Measurements from ENCODE around the gene STPG4. TPM values are rescaled to one million over a fixed set of nuclear protein-coding genes. Genes with fewer than 3 reads are reported as not detected.

The STPG4 gene
- total RNA-seq, 4 donors from 2014 or later: not detected

DNA sequence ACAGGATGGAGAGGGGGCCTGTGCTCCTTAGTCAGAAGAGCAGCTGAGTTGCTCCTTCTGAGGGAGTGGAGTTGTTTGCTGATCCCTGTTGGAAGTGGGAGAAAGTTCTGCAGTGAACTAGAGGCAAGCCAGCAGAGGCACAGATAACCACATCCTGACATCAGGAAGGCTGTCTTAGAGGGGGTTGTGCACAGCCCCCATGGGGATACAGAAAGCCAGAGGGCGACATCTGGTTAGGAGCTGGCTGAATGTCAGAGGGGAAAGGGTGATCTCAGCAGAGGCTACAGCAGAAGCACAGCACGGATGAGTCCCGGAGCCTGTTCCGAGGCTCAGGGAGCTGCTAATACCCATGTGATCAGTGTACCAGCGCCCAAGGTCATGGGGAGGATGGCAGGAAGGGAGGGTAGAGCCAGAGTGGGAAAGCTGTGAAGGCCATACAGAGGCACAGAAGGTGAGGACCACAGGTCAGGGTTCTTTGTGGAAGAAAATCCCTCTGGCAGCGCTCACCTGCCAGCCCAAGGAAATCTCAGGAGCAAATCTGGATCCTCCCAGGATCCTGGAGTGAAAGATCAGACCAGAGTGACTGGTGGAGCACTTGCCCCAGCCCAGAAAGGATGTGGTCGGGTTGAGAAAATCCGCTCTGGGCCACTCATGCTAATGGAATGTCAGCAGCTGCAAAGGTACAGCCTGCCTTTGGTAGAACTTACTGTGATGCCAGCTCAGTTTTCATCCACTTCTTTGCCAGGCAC lies 111.8 kb downstream of the STPG4 start:
- TF ChIP-seq, protein P1, sequence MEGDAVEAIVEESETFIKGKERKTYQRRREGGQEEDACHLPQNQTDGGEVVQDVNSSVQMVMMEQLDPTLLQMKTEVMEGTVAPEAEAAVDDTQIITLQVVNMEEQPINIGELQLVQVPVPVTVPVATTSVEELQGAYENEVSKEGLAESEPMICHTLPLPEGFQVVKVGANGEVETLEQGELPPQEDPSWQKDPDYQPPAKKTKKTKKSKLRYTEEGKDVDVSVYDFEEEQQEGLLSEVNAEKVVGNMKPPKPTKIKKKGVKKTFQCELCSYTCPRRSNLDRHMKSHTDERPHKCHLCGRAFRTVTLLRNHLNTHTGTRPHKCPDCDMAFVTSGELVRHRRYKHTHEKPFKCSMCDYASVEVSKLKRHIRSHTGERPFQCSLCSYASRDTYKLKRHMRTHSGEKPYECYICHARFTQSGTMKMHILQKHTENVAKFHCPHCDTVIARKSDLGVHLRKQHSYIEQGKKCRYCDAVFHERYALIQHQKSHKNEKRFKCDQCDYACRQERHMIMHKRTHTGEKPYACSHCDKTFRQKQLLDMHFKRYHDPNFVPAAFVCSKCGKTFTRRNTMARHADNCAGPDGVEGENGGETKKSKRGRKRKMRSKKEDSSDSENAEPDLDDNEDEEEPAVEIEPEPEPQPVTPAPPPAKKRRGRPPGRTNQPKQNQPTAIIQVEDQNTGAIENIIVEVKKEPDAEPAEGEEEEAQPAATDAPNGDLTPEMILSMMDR (IDR thresholded peaks at IDR 0.05; ENCODE audit: low read depth): no peak

DNA sequence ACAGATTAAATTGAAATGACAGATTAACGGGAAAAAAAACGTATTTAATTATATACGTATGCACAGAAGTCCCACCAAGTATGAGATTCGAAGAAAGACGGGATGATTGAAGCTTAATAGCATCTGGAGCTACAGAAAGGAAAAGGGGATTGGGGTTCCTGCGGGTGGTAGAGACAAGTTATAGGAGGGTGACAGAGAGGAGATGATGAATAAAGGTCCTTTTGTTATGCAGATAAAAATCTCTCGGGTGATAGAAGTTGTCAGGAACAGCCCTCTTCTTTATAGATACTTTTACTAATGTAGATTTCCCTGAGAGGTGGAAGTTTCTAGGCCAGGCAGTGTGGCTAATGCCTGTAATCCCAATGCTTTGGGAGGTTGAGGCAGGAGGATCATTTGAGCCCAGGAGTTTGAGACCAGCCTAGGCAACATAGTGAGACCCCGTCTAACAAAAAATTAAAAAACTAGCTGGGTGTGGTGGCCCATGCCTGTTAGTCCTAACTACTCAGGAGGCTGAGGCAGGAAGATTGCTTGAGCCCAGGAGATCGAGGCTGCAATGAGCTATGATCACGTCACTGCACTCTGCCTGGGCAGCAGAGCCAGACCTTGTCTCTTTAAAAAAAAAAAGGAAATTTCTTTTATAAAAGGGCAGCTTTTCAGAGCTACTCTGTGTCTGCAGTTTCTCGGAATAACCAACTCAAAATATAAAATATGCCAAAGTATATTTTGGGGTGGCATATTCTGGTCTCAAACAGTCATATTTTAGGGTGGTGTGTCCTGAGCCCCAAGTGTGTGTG lies 113.0 kb downstream of the STPG4 start:
- TF ChIP-seq, protein P1 (IDR thresholded peaks at IDR 0.05; ENCODE audit: low read depth): no peak

DNA sequence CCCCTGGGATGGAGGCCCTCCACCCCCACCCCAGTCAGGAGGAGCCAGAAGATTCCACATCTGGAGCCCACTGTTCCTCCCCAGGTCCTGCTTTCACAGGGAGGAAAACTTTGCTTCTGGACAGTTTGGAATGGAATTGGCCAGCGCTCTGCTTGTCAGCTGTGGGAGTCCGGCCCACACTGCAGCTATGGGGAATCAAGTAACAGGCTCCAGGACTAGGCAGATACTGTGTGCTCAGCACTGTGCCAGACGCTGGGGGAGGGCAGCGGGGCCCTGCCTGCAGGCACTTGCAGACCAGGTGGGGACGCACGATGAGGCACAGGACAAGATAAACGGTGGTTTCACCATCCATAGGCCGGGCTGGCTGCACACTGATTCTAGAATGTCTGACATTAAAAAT lies 114.0 kb downstream of the STPG4 start:
- TF ChIP-seq, protein P1 (IDR thresholded peaks at IDR 0.05; ENCODE audit: low read depth): no peak

DNA sequence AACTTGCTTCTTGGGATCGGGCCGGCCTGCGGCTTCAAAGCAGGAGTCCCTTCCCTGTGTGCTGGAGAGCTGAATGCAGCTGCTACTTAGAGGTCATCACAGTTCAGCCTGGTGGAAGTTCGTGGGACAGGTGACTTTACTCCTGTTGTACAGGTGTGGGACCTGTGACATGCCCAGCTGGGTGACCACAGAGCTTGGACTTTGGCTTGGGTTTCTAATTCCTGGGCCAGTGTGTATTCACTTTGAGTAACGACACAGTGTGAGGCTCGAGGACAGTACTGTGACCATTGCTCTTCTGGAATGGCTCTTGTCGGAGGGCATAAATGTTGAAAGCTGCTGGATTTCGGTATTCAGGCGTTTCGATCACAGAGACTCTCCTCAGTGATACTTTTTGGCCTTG lies 114.5 kb downstream of the STPG4 start:
- TF ChIP-seq, protein P1 (IDR thresholded peaks at IDR 0.05; ENCODE audit: low read depth): no peak

DNA sequence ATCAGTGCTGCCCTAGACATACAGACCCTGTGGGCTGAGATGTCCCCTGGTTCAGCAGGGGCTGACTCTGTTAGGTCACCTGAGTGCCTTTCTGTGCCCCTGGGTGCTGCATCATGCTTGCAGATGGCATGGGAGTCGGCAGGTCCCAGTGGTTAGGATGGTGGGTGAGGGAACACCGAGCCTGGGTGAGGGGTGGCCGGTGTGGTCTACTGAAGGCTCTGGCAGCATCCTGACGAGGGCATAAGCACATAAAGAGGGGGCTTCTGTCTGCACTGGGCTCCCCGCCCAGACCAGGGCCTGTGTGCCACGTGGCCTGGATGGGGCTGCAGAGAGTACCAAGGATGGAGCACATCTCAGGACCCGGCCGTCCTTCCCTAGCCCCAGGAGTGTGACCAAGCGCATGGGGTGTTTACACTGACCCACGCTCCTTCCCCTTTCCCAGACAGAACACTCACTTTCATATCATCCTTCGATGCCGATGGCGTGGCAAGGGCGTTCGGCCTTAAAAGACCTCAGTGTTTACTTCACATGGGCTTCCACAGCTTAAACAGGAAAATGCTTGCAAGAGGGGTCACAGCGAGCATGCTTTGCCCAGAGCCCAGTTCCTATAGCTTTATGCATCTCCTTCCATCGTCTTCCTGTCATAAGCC lies 115.1 kb downstream of the STPG4 start:
- TF ChIP-seq, protein P1 (IDR thresholded peaks at IDR 0.05; ENCODE audit: low read depth): no peak

DNA sequence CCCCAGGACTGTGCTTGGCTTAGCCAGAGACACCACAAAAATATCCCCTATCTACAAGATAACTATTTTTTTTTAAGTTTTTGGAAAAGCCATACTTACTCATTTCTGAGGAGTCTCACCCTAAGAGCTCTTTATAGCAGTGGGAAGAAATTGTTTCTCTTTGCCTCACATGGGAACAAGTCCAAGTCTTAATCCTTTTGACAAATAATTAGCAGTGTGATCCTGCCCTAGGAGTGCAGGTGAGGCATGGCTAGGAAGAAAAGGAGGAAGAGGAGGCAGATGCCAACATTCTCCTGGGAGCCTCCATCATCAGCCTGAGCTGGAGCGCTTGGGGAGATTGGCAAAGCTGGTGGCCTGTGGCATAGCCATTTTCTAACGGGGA lies 115.6 kb downstream of the STPG4 start:
- TF ChIP-seq, protein P1 (IDR thresholded peaks at IDR 0.05; ENCODE audit: low read depth): no peak

Data from subcutaneous adipose tissue (tissue), 4 donors.